Measurements from ENCODE around the gene EOLA1.
"Not testable (repeated sequence)": the region's sequence is repeated elsewhere in the genome, so short reads cannot be mapped to it uniquely, and the experiment has no call there.

- TF ChIP-seq CTCF, POLR2A (IDR thresholded peaks at IDR 0.05): not testable (repeated sequence)
Observed at GRCh38 chrX:149502923-149503322, 37.9 kb upstream of the EOLA1 start.

Data from transverse colon (tissue), 3 donors.